ENCODE measurements around the gene FADS1.

FADS1 gene

GRCh38 chr11:61832207-61832606, 15.4 kb upstream of the FADS1 start:
- Histone ChIP-seq H3K4me1 (ENCODE audit: insufficient read depth, low read length, severe bottlenecking) (peaks cover 71% of the 10 kb centered on the region), H3K27me3 (ENCODE audit: insufficient read depth, low read length) (no peaks in the 10 kb centered on the region), H4K20me1 (ENCODE audit: insufficient read depth, low read length) (no peaks in the 10 kb centered on the region), H3K27ac (ENCODE audit: low read depth, low read length, poor library complexity, severe bottlenecking) (peak overlapping the region; percentile 96), H3K9me3 (ENCODE audit: low read length) (no peaks in the 10 kb centered on the region), H3K4me2 (ENCODE audit: low read length) (peak overlapping the region; percentile 71), H2AFZ (ENCODE audit: low read length) (no peak overlapping the region), H3K36me3 (ENCODE audit: insufficient read depth, low read length) (peaks cover 7% of the 10 kb centered on the region; the same call in 1 of the 2 replicates), H3K9me2 (ENCODE audit: low read depth, low read length) (no peaks in the 10 kb centered on the region), H3F3A (ENCODE audit: insufficient read depth, low read length) (no peaks in the 10 kb centered on the region), H3K9ac (ENCODE audit: low read length) (peak overlapping the region; percentile 23; the same call in 1 of the 2 replicates), H3K4me3 (ENCODE audit: low read depth, low read length, poor library complexity, severe bottlenecking) (peak overlapping the region; percentile 72), H3K79me2 (ENCODE audit: insufficient read depth, low read length) (peaks cover 10% of the 10 kb centered on the region; the same call in 1 of the 2 replicates)
- no peak for TF ChIP-seq EZH2 (IDR thresholded peaks at IDR 0.05; ENCODE audit: borderline replicate concordance, low read length)
- no peak for TF ChIP-seq CTCF (IDR thresholded peaks at IDR 0.05; ENCODE audit: low read length)

GRCh38 chr11:61830237-61831105, 13.7 kb upstream of the FADS1 start:
- H3K9ac ChIP-seq (ENCODE audit: low read length), result peak overlapping the region; percentile 80; the same call in 1 of the 2 replicates
- peak overlapping the region; percentile 72 for H3K4me3 ChIP-seq (ENCODE audit: low read depth, low read length, poor library complexity, severe bottlenecking)

GRCh38 chr11:61829806-61830205, 13.0 kb upstream of the FADS1 start:
- Histone ChIP-seq H3K9ac (ENCODE audit: low read length) (peak overlapping the region; percentile 80), H3K27ac (ENCODE audit: low read depth, low read length, poor library complexity, severe bottlenecking) (peak overlapping the region; percentile 96), H3K4me1 (ENCODE audit: insufficient read depth, low read length, severe bottlenecking) (peaks cover 72% of the 10 kb centered on the region)

More at GRCh38 chr11:61830237-61831105, 13.7 kb upstream of the FADS1 start:
- peak overlapping the region; percentile 71 for H3K4me2 ChIP-seq (ENCODE audit: low read length)
- peaks cover 7% of the 10 kb centered on the region; the same call in 1 of the 2 replicates for H3K36me3 ChIP-seq (ENCODE audit: insufficient read depth, low read length)
- peaks cover 78% of the 10 kb centered on the region for H3K4me1 ChIP-seq (ENCODE audit: insufficient read depth, low read length, severe bottlenecking)
- peak overlapping the region; percentile 96 for H3K27ac ChIP-seq (ENCODE audit: low read depth, low read length, poor library complexity, severe bottlenecking)
- H3K9me3 ChIP-seq (ENCODE audit: low read length), result no peaks in the 10 kb centered on the region
- H3K79me2 ChIP-seq (ENCODE audit: insufficient read depth, low read length), result peaks cover 10% of the 10 kb centered on the region; the same call in 1 of the 2 replicates
- no peaks in the 10 kb centered on the region for H3K27me3 ChIP-seq (ENCODE audit: insufficient read depth, low read length)
- no peak overlapping the region for H2AFZ ChIP-seq (ENCODE audit: low read length)
- no peaks in the 10 kb centered on the region for H3K9me2 ChIP-seq (ENCODE audit: low read depth, low read length)
- no peaks in the 10 kb centered on the region for H3F3A ChIP-seq (ENCODE audit: insufficient read depth, low read length)
- TF ChIP-seq CTCF (IDR thresholded peaks at IDR 0.05; ENCODE audit: low read length), result no peak
- no peak for TF ChIP-seq EZH2 (IDR thresholded peaks at IDR 0.05; ENCODE audit: borderline replicate concordance, low read length)
- H4K20me1 ChIP-seq (ENCODE audit: insufficient read depth, low read length), result no peaks in the 10 kb centered on the region

More at GRCh38 chr11:61829806-61830205, 13.0 kb upstream of the FADS1 start:
- Histone ChIP-seq H3K27me3 (ENCODE audit: insufficient read depth, low read length) (no peaks in the 10 kb centered on the region), H3K9me3 (ENCODE audit: low read length) (no peaks in the 10 kb centered on the region), H3K4me2 (ENCODE audit: low read length) (peak overlapping the region; percentile 71), H2AFZ (ENCODE audit: low read length) (no peak overlapping the region), H3K79me2 (ENCODE audit: insufficient read depth, low read length) (peaks cover 10% of the 10 kb centered on the region; the same call in 1 of the 2 replicates), H3K9me2 (ENCODE audit: low read depth, low read length) (no peaks in the 10 kb centered on the region), H3K36me3 (ENCODE audit: insufficient read depth, low read length) (peaks cover 7% of the 10 kb centered on the region; the same call in 1 of the 2 replicates), H4K20me1 (ENCODE audit: insufficient read depth, low read length) (no peaks in the 10 kb centered on the region), H3K4me3 (ENCODE audit: low read depth, low read length, poor library complexity, severe bottlenecking) (peak overlapping the region; percentile 72), H3F3A (ENCODE audit: insufficient read depth, low read length) (no peaks in the 10 kb centered on the region)
- TF ChIP-seq EZH2 (IDR thresholded peaks at IDR 0.05; ENCODE audit: borderline replicate concordance, low read length) (no peak), CTCF (IDR thresholded peaks at IDR 0.05; ENCODE audit: low read length) (no peak)
